HEK293 (cell line): Measurements from ENCODE around the gene RGPD8.

Experiments used
- CTCF ChIA-PET: fragments of 350-600 bp; formaldehyde crosslinking; extraction: SDS; loops from one replicate; lab custom pipeline; 2021; ENCODE audit warnings: antibody characterized with exemption; lab: Yijun Ruan, JAX
- POLR2A ChIA-PET: fragments of 300-600 bp; formaldehyde crosslinking; extraction: SDS; loops from one replicate; lab custom pipeline; 2020; ENCODE audit warnings: antibody characterized with exemption, inconsistent platforms; lab: Yijun Ruan, JAX
- H3K27ac ChIP-seq: fragments of 200-500 bp; sonication (Bioruptor generic); 2 replicates; pipeline ENCODE4 v1.5.1; 2014; ENCODE audit warnings: low read depth, low read length, control low read depth, inconsistent platforms; ENCODE audit errors: extremely low read depth
- H3K36me3 ChIP-seq, 2 experiments: fragments of 200-500 bp in 1 of 2; sonication (Bioruptor generic) in 1 of 2; 1 replicate in 1 of 2; 2 replicates in 1 of 2; pipeline ENCODE4 v1.5.1; 2014 to 2017; ENCODE audit warnings: inconsistent platforms in 2 of 2, low read length in 2 of 2; ENCODE audit not compliant: control insufficient read depth in 2 of 2, insufficient read depth in 1 of 2
- H3K4me1 ChIP-seq: fragments of 200-500 bp; sonication (Bioruptor generic); 2 replicates; pipeline ENCODE4 v1.5.1; 2014; ENCODE audit warnings: mild to moderate bottlenecking, low read length, inconsistent platforms; ENCODE audit not compliant: control insufficient read depth, insufficient read depth
- H3K4me3 ChIP-seq: 2 replicates; pipeline ENCODE4 v1.5.1; 2011; ENCODE audit warnings: low read depth, mild to moderate bottlenecking, control low read depth, low read length, moderate library complexity
- H3K9me3 ChIP-seq: fragments of 200-500 bp; sonication (Bioruptor generic); 2 replicates; pipeline ENCODE4 v1.5.1; 2014; ENCODE audit warnings: low read depth, low read length, inconsistent platforms; ENCODE audit not compliant: control insufficient read depth, insufficient read depth
- MEIS1 ChIP-seq: sonication (generic); formaldehyde crosslinking; IDR thresholded peaks from 2 replicates; pipeline ENCODE4 v1.8.1; 2022; ENCODE audit warnings: missing genetic modification reagents, mild to moderate bottlenecking, borderline replicate concordance
- MZF1 ChIP-seq: fragments of 450-650 bp; formaldehyde crosslinking; IDR thresholded peaks from 2 replicates; pipeline ENCODE4 v1.5.1; 2017; ENCODE audit warnings: missing biosample characterization, missing genetic modification characterization, borderline replicate concordance
- REPIN1 ChIP-seq: fragments of 450-650 bp; formaldehyde crosslinking; IDR thresholded peaks from 2 replicates; pipeline ENCODE4 v1.5.1; 2017; ENCODE audit warnings: missing biosample characterization, missing genetic modification characterization, low read depth
- SCRT1 ChIP-seq: fragments of 450-650 bp; formaldehyde crosslinking; IDR thresholded peaks from 2 replicates; pipeline ENCODE4 v1.5.1; 2016; ENCODE audit warnings: missing biosample characterization, missing genetic modification characterization, borderline replicate concordance
- SCRT2 ChIP-seq: fragments of 450-650 bp; formaldehyde crosslinking; IDR thresholded peaks from 2 replicates; pipeline ENCODE4 v1.5.1; 2016; ENCODE audit warnings: missing biosample characterization, missing genetic modification characterization
- ZBTB1 ChIP-seq: fragments of 450-650 bp; formaldehyde crosslinking; IDR thresholded peaks from 2 replicates; pipeline ENCODE4 v1.5.1; 2016; ENCODE audit warnings: missing biosample characterization, missing genetic modification characterization
- ZNF10 ChIP-seq: fragments of 450-650 bp; formaldehyde crosslinking; IDR thresholded peaks from 2 replicates; pipeline ENCODE4 v1.5.1; 2017; ENCODE audit warnings: missing biosample characterization, missing genetic modification characterization
- ZNF114 ChIP-seq: fragments of 450-650 bp; formaldehyde crosslinking; IDR thresholded peaks from 2 replicates; pipeline ENCODE4 v1.5.0; 2017; ENCODE audit warnings: missing biosample characterization, missing genetic modification characterization
- ZNF175 ChIP-seq: fragments of 450-650 bp; formaldehyde crosslinking; IDR thresholded peaks from 2 replicates; pipeline ENCODE4 v1.5.1; 2016; ENCODE audit warnings: missing biosample characterization, missing genetic modification characterization
- ZNF266 ChIP-seq: fragments of 450-650 bp; formaldehyde crosslinking; IDR thresholded peaks from 2 replicates; pipeline ENCODE4 v1.5.1; 2016; ENCODE audit warnings: missing biosample characterization, missing genetic modification characterization, low read depth
- ZNF274 ChIP-seq, 2 experiments: fragments of 200-500 bp in 1 of 2; fragments of 450-650 bp in 1 of 2; sonication (Bioruptor generic) in 1 of 2; formaldehyde crosslinking in 1 of 2; IDR thresholded peaks; 2 replicates each; pipeline versions ENCODE4 v1.5.1 to v1.6.1; 2014 to 2016; ENCODE audit warnings: borderline replicate concordance in 1 of 2, inconsistent platforms in 1 of 2, low read length in 1 of 2, missing biosample characterization in 1 of 2, missing genetic modification characterization in 1 of 2
- ZNF335 ChIP-seq: fragments of 450-650 bp; formaldehyde crosslinking; conservative IDR thresholded peaks from 2 replicates; pipeline ENCODE4 v1.5.1; 2016; ENCODE audit warnings: missing biosample characterization, missing genetic modification characterization
- ZNF394 ChIP-seq: fragments of 450-650 bp; formaldehyde crosslinking; IDR thresholded peaks from 2 replicates; pipeline ENCODE4 v1.5.1; 2016; ENCODE audit warnings: missing biosample characterization, missing genetic modification characterization, mild to moderate bottlenecking, moderate library complexity, borderline replicate concordance
- ZNF426 ChIP-seq: fragments of 450-650 bp; formaldehyde crosslinking; IDR thresholded peaks from 2 replicates; pipeline ENCODE4 v1.5.1; 2017; ENCODE audit warnings: missing biosample characterization, missing genetic modification characterization, mild to moderate bottlenecking, inconsistent platforms, moderate library complexity
- ZNF510 ChIP-seq: fragments of 450-650 bp; formaldehyde crosslinking; IDR thresholded peaks from 2 replicates; pipeline ENCODE4 v1.5.1; 2018; ENCODE audit warnings: mild to moderate bottlenecking, missing genetic modification characterization, missing biosample characterization; ENCODE audit not compliant: insufficient replicate concordance
- ZNF521 ChIP-seq: fragments of 450-650 bp; formaldehyde crosslinking; IDR thresholded peaks from 2 replicates; pipeline ENCODE4 v1.5.1; 2017; ENCODE audit warnings: missing biosample characterization, mild to moderate bottlenecking, missing genetic modification characterization
- ZNF621 ChIP-seq: fragments of 450-650 bp; formaldehyde crosslinking; IDR thresholded peaks from 2 replicates; pipeline ENCODE4 v1.5.1; 2017; ENCODE audit warnings: missing biosample characterization, missing genetic modification characterization
- ZNF701 ChIP-seq: fragments of 450-650 bp; formaldehyde crosslinking; IDR thresholded peaks from 2 replicates; pipeline ENCODE4 v1.5.1; 2016; ENCODE audit warnings: missing biosample characterization, missing genetic modification characterization
- ZNF76 ChIP-seq: fragments of 450-650 bp; formaldehyde crosslinking; IDR thresholded peaks from 2 replicates; pipeline ENCODE4; 2016; ENCODE audit warnings: low read depth, missing biosample characterization, missing genetic modification characterization, borderline replicate concordance
- ZSCAN23 ChIP-seq: fragments of 450-650 bp; formaldehyde crosslinking; IDR thresholded peaks from 2 replicates; pipeline ENCODE4 v1.5.1; 2016; ENCODE audit warnings: missing biosample characterization, missing genetic modification characterization
- TF ChIP-seq, protein P1 (sequence below): fragments of 450-650 bp; formaldehyde crosslinking; IDR thresholded peaks from 2 replicates; pipeline ENCODE4 v1.5.1; 2016; ENCODE audit warnings: missing biosample characterization, missing genetic modification characterization
- TF ChIP-seq, protein P2 (sequence below): fragments of 450-650 bp; formaldehyde crosslinking; IDR thresholded peaks from 2 replicates; pipeline ENCODE4 v1.5.1; 2016; ENCODE audit warnings: missing biosample characterization, missing genetic modification characterization

RGPD8 gene

DNA sequence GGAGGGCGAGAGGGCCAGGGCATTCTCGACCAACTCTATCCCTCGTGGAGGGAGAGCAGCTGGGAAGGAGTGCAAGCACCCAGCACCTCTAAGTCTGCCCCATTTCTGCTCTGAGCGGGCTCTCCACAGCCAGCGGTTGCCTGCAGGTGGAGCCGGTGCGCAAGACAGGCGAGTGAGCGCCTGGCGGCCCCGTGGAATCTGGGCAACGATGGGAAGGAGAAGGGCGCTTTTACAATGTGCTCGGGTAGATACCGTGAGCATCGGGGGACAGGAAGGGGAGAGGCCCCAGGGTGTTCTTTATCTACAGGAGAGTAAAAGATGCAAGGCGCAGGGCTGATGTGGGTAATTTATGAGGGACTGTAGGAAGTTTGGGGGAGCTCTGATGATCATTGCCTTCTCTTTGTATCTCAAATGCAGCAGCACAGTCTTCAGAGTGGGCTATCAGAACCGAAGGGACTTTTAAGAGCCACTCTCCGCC is 47.6 kb upstream of the RGPD8 start (continued):
- TF ChIP-seq ZNF335 (tag by site-specific recombination) (peak; percentile 73), ZNF266 (no peak), ZNF114 (tag by site-specific recombination) (no peak)
- TF ChIP-seq, protein P1, sequence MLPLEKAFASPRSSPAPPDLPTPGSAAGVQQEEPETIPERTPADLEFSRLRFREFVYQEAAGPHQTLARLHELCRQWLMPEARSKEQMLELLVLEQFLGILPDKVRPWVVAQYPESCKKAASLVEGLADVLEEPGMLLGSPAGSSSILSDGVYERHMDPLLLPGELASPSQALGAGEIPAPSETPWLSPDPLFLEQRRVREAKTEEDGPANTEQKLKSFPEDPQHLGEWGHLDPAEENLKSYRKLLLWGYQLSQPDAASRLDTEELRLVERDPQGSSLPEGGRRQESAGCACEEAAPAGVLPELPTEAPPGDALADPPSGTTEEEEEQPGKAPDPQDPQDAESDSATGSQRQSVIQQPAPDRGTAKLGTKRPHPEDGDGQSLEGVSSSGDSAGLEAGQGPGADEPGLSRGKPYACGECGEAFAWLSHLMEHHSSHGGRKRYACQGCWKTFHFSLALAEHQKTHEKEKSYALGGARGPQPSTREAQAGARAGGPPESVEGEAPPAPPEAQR, result no peak

DNA sequence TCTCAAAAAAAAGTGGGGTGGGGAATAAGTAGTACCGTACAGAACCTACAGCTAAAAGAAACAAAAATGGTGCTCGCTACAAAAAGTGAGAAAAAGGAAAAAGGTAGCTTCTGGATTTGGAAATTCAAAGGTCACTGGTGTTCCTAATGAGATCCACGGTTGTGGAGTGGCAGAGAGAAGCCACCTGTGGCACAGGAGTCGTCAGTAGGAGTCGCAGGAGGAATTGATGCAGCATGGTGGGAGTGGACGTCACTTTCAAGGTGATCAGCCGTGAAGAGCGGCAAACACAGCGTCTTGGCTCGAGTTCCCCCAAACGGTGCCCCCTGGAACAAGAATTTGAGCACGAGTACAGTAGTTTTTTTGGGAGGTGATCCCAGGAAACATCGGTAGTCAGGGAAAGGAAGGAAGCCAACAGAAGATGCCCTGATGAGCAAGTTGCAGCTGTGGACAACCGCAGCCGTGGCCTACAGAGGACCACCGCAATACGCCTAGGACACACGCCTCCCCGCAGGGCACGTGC is 47.1 kb upstream of the RGPD8 start:
- Histone ChIP-seq H3K9me3 (no peaks in the 10 kb centered on the region), H3K4me3 (peak overlapping the region; percentile 83), H3K4me1 (peaks cover 3% of the 10 kb centered on the region; the same call in 1 of the 2 replicates)
- CTCF ChIA-PET, result interaction anchor here (0.6 to 2.4 kb wide), 11 partner anchors 9 to 588 kb away, joined by 3 to 12 read pairs (median 4); no protein-coding TSS in a partner anchor
- 0 out of 2 replicates have a peak, but pooled peaks have one; percentile 41 for TF ChIP-seq ZNF394 (tag by site-specific recombination)
- TF ChIP-seq SCRT2 (tag by site-specific recombination), result peak; percentile 86
- TF ChIP-seq ZNF510 (tag by site-specific recombination), result no peak
- no peak for TF ChIP-seq REPIN1 (tag by site-specific recombination)
- peak; percentile 65; the same call in 1 of the 2 replicates for TF ChIP-seq SCRT1 (tag by site-specific recombination)
- TF ChIP-seq, all 188 proteins: peak for 3
- H3K36me3 ChIP-seq, result peaks cover 0 to 5% of the 10 kb centered on the region in 2 experiments; a peak in 2 of 3 replicates
- H3K27ac ChIP-seq, result no peak overlapping the region
- POLR2A ChIA-PET, result interaction anchor here (0.6 to 1.3 kb wide), 2 partner anchors 77 to 226 kb away, joined by 3 to 4 read pairs; partner anchors contain the start of gene ZC3H8

DNA sequence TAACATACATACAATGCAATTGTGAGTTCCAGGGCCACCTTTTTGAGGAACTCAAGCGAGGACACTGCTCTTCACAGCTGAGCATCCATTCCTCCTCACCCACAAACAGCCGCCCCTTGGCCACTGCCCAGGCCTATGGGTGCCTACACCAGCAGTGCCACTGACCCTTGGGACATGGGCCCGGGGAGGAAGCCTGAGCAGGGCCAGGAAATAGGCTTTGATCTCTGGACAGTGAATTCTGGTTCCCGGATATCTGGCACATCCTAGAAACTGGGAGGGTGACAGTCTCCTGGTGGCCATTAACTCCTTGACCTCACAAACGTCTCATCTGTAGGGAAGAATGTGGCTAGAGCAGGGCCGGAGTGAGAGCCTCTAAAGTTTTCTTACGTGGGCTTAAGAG is 43.0 kb upstream of the RGPD8 start:
- H3K36me3 ChIP-seq, result no peaks in the 10 kb centered on the region
- CTCF ChIA-PET, result interaction anchor here (0.6 kb wide), 1 partner anchor 9 kb away, joined by 3 read pairs; no protein-coding TSS in a partner anchor

More for the DNA sequence above, 43.0 kb upstream of the RGPD8 start:
- H3K4me3 ChIP-seq, result no peak overlapping the region
- POLR2A ChIA-PET, result interaction anchor here (0.7 kb wide), 1 partner anchor 87 kb away, joined by 4 read pairs; no protein-coding TSS in a partner anchor
- no peak overlapping the region for H3K27ac ChIP-seq
- H3K9me3 ChIP-seq, result no peaks in the 10 kb centered on the region
- no peaks in the 10 kb centered on the region for H3K4me1 ChIP-seq
- TF ChIP-seq, protein P2, sequence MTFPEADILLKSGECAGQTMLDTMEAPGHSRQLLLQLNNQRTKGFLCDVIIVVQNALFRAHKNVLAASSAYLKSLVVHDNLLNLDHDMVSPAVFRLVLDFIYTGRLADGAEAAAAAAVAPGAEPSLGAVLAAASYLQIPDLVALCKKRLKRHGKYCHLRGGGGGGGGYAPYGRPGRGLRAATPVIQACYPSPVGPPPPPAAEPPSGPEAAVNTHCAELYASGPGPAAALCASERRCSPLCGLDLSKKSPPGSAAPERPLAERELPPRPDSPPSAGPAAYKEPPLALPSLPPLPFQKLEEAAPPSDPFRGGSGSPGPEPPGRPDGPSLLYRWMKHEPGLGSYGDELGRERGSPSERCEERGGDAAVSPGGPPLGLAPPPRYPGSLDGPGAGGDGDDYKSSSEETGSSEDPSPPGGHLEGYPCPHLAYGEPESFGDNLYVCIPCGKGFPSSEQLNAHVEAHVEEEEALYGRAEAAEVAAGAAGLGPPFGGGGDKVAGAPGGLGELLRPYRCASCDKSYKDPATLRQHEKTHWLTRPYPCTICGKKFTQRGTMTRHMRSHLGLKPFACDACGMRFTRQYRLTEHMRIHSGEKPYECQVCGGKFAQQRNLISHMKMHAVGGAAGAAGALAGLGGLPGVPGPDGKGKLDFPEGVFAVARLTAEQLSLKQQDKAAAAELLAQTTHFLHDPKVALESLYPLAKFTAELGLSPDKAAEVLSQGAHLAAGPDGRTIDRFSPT (tag by site-specific recombination), result no peak
- no peak for TF ChIP-seq ZNF274 (IDR thresholded peaks at IDR 0.05; ENCODE audit: low read length)
- no peak for TF ChIP-seq ZNF274 (tag by site-specific recombination; IDR thresholded peaks at IDR 0.05; ENCODE audit: borderline replicate concordance)
- TF ChIP-seq ZNF10 (tag by site-specific recombination), result no peak
- no peak for TF ChIP-seq MZF1 (tag by site-specific recombination)
- no peak for TF ChIP-seq MEIS1 (CRISPR knock-in tag)
- TF ChIP-seq ZNF426 (tag by site-specific recombination), result no peak
- no peak for TF ChIP-seq ZNF175 (tag by site-specific recombination)
- no peak for TF ChIP-seq ZNF621 (tag by site-specific recombination)
- TF ChIP-seq ZBTB1 (tag by site-specific recombination), result no peak
- TF ChIP-seq ZNF701 (tag by site-specific recombination), result no peak
- TF ChIP-seq ZNF76, result no peak
- no peak for TF ChIP-seq ZSCAN23 (tag by site-specific recombination)
- TF ChIP-seq ZNF521 (tag by site-specific recombination), result no peak
